HepG2 (cell line): Measurements from ENCODE around the gene TJAP1. TPM values are rescaled to one million over a fixed set of nuclear protein-coding genes. Genes with fewer than 3 reads are reported as not detected.

Experiments used
- ATF2 ChIP-seq: sonication (generic); formaldehyde crosslinking; IDR thresholded peaks from 2 replicates; pipeline ENCODE4 v1.4.0; 2020; ENCODE audit warnings: missing genetic modification reagents
- HNRNPK ChIP-seq: fragments of 200-400 bp; formaldehyde crosslinking; IDR thresholded peaks from 2 replicates; pipeline ENCODE4 v1.6.1; 2018; ENCODE audit warnings: low read length, low read depth, moderate library complexity, mild to moderate bottlenecking; ENCODE audit not compliant: poor library complexity, severe bottlenecking
- KAT7 ChIP-seq: IDR thresholded peaks from 2 replicates; pipeline ENCODE4 v1.6.1; 2018; ENCODE audit warnings: borderline replicate concordance, missing compliant biosample characterization
- NPAS2 ChIP-seq: sonication (generic); formaldehyde crosslinking; IDR thresholded peaks from 2 replicates; pipeline ENCODE4 v1.8.0; 2022; ENCODE audit warnings: mild to moderate bottlenecking, missing genetic modification reagents, borderline replicate concordance
- PHF8 ChIP-seq: sonication (generic); formaldehyde crosslinking; IDR thresholded peaks from 2 replicates; pipeline ENCODE4 v1.5.0; 2020; ENCODE audit warnings: missing genetic modification reagents
- THAP11 ChIP-seq: IDR thresholded peaks from 2 replicates; pipeline ENCODE4 v1.6.1; 2016; ENCODE audit warnings: missing biosample characterization, missing genetic modification reagents
- THRA ChIP-seq: sonication (generic); formaldehyde crosslinking; IDR thresholded peaks from 2 replicates; pipeline ENCODE4 v1.4.0; 2020; ENCODE audit warnings: missing genetic modification reagents, borderline replicate concordance
- ZNF343 ChIP-seq: sonication (generic); formaldehyde crosslinking; IDR thresholded peaks from 2 replicates; pipeline ENCODE4 v1.4.0; 2020; ENCODE audit warnings: mild to moderate bottlenecking, missing genetic modification reagents
- ZNF354B ChIP-seq: sonication (generic); formaldehyde crosslinking; IDR thresholded peaks from 2 replicates; pipeline ENCODE4 v1.8.0; 2022; ENCODE audit warnings: mild to moderate bottlenecking, missing genetic modification reagents
- ZNF570 ChIP-seq: sonication (generic); formaldehyde crosslinking; IDR thresholded peaks from 2 replicates; pipeline ENCODE4 v1.4.0; 2020; ENCODE audit warnings: mild to moderate bottlenecking, missing genetic modification reagents, borderline replicate concordance
- ZNF713 ChIP-seq: sonication (generic); formaldehyde crosslinking; IDR thresholded peaks from 2 replicates; pipeline ENCODE4 v1.4.0; 2020; ENCODE audit warnings: mild to moderate bottlenecking, missing genetic modification reagents
- ZNF746 ChIP-seq: sonication (generic); formaldehyde crosslinking; IDR thresholded peaks from 2 replicates; pipeline ENCODE4 v1.8.0; 2022; ENCODE audit warnings: mild to moderate bottlenecking, missing genetic modification reagents
- ZNF782 ChIP-seq: sonication (generic); formaldehyde crosslinking; IDR thresholded peaks from 2 replicates; pipeline ENCODE4 v1.4.0; 2020; ENCODE audit warnings: missing genetic modification reagents, mild to moderate bottlenecking, borderline replicate concordance
- polyA plus RNA-seq, 8 experiments: library from polyadenylated mRNA; depleted of rRNA in 3 of 8; stranded (reverse) in 7 of 8; unstranded in 1 of 8; fragments of >200 nt; fragmentation: Illumina TruSeq in 4 of 8; extraction: Trizol in 4 of 8; gene quantifications; 2 replicates each; pipeline versions ENCODE4 v1.2.1 to v1.2.3, GENCODE V29; 2011 to 2016; ENCODE audit warnings: low read depth in 4 of 8, missing spikeins in 1 of 8, mixed read lengths in 1 of 8; ENCODE audit not compliant: insufficient read depth in 1 of 8
- total RNA-seq, 5 experiments: library from RNA; depleted of rRNA; stranded (reverse); fragments of >200 nt; fragmentation: Illumina TruSeq; extraction: Trizol; gene quantifications; 2 replicates each; pipeline ENCODE4 v1.2.3, GENCODE V29; 2016; ENCODE audit warnings: low read depth in 1 of 5
- TF ChIP-seq, protein P1 (sequence below): sonication (generic); formaldehyde crosslinking; IDR thresholded peaks from 2 replicates; pipeline ENCODE4 v1.8.1; 2023; ENCODE audit warnings: mild to moderate bottlenecking, missing genetic modification reagents
- TF ChIP-seq, protein P2 (sequence below): sonication (generic); formaldehyde crosslinking; IDR thresholded peaks from 2 replicates; pipeline ENCODE4 v1.4.0; 2020; ENCODE audit warnings: mild to moderate bottlenecking, missing genetic modification reagents
- TF ChIP-seq, protein P3 (sequence below): sonication (generic); formaldehyde crosslinking; IDR thresholded peaks from 2 replicates; pipeline ENCODE4 v1.5.1; 2020; ENCODE audit warnings: missing genetic modification reagents, mild to moderate bottlenecking, borderline replicate concordance
- TF ChIP-seq, protein P4 (sequence below): sonication (generic); formaldehyde crosslinking; IDR thresholded peaks from 2 replicates; pipeline ENCODE4 v1.8.0; 2022; ENCODE audit warnings: missing genetic modification reagents, mild to moderate bottlenecking, moderate library complexity, borderline replicate concordance

TJAP1 gene
- total and polyA plus RNA-seq, 2 of the 13 experiments (the other 11 are each of a cell fraction or from before 2014, with no cell fraction given) = 15.7 to 41.6 TPM

DNA sequence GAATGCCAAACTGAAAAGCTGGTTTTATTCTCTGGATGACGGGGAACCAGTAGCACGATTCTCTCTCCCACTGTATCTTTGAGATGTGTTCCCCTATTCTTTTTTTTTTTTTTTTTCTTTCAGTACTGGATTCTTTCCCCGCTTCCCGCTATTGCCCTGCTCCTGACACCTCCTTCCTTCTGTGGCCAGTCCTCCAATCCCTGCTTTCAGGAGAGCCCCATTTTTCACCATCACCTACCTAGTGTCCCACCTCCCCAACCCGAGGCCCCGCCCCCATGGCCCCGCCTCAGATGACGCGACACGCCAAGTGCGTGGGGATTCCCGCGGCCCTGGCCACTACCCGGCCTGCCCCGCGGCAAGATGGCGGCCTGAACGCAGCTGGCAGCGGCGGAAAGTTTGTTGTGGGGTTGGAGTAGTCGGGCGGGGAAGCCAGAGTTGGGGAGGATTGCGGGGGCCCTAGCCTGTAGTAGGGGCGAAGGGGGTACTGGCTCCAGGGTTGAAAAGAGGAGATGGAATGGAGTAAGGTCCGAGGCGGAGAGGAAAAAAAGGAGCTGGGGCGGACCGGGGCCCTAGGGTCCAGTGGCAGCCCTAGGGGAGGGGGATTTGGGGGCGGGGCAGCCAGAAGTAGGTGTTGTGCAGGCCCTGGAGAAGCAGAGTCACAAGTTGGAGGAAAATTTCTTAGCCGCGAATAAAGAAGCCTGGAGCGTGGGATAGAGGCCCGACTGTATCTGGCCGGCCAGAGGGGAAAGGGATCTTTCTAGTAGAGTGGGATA, at the start of gene TJAP1 (continued):
- TF ChIP-seq ZNF782 = 0 out of 2 replicates have a peak, but pooled peaks have one; percentile 35
- no peak for TF ChIP-seq ZNF354B (CRISPR knock-in tag)
- peak; percentile 89 for TF ChIP-seq PHF8
- TF ChIP-seq, protein P1, sequence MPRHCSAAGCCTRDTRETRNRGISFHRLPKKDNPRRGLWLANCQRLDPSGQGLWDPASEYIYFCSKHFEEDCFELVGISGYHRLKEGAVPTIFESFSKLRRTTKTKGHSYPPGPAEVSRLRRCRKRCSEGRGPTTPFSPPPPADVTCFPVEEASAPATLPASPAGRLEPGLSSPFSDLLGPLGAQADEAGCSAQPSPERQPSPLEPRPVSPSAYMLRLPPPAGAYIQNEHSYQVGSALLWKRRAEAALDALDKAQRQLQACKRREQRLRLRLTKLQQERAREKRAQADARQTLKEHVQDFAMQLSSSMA (CRISPR knock-in tag) = 0 out of 2 replicates have a peak, but pooled peaks have one; percentile 54
- TF ChIP-seq ZNF343 = 0 out of 2 replicates have a peak, but pooled peaks have one; percentile 75
- peak; percentile 35; the same call in 1 of the 2 replicates for TF ChIP-seq ATF2 (CRISPR knock-in tag)
- TF ChIP-seq, protein P2, sequence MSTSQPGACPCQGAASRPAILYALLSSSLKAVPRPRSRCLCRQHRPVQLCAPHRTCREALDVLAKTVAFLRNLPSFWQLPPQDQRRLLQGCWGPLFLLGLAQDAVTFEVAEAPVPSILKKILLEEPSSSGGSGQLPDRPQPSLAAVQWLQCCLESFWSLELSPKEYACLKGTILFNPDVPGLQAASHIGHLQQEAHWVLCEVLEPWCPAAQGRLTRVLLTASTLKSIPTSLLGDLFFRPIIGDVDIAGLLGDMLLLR (CRISPR knock-in tag) = 0 out of 2 replicates have a peak, but pooled peaks have one; percentile 54
- TF ChIP-seq ZNF746 (CRISPR knock-in tag) = no peak
- peak; percentile 99 for TF ChIP-seq HNRNPK
- no peak for TF ChIP-seq ZNF713 (CRISPR knock-in tag)
- TF ChIP-seq, protein P3, sequence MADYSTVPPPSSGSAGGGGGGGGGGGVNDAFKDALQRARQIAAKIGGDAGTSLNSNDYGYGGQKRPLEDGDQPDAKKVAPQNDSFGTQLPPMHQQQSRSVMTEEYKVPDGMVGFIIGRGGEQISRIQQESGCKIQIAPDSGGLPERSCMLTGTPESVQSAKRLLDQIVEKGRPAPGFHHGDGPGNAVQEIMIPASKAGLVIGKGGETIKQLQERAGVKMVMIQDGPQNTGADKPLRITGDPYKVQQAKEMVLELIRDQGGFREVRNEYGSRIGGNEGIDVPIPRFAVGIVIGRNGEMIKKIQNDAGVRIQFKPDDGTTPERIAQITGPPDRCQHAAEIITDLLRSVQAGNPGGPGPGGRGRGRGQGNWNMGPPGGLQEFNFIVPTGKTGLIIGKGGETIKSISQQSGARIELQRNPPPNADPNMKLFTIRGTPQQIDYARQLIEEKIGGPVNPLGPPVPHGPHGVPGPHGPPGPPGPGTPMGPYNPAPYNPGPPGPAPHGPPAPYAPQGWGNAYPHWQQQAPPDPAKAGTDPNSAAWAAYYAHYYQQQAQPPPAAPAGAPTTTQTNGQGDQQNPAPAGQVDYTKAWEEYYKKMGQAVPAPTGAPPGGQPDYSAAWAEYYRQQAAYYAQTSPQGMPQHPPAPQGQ (CRISPR knock-in tag) = no peak
- TF ChIP-seq KAT7 (CRISPR knock-in tag) = peak; percentile 88; the same call in 1 of the 2 replicates
- TF ChIP-seq NPAS2 (CRISPR knock-in tag) = no peak
- 0 out of 2 replicates have a peak, but pooled peaks have one; percentile 39 for TF ChIP-seq THRA (CRISPR knock-in tag)
- TF ChIP-seq ZNF570 (CRISPR knock-in tag) = no peak
- peak; percentile 83 for TF ChIP-seq THAP11 (CRISPR knock-in tag)
- TF ChIP-seq, protein P4, sequence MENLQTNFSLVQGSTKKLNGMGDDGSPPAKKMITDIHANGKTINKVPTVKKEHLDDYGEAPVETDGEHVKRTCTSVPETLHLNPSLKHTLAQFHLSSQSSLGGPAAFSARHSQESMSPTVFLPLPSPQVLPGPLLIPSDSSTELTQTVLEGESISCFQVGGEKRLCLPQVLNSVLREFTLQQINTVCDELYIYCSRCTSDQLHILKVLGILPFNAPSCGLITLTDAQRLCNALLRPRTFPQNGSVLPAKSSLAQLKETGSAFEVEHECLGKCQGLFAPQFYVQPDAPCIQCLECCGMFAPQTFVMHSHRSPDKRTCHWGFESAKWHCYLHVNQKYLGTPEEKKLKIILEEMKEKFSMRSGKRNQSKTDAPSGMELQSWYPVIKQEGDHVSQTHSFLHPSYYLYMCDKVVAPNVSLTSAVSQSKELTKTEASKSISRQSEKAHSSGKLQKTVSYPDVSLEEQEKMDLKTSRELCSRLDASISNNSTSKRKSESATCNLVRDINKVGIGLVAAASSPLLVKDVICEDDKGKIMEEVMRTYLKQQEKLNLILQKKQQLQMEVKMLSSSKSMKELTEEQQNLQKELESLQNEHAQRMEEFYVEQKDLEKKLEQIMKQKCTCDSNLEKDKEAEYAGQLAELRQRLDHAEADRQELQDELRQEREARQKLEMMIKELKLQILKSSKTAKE (CRISPR knock-in tag) = peak; percentile 25; the same call in 1 of the 2 replicates
